H4 (cell line): ENCODE data around the gene MT1HL1. TPM values are rescaled to one million over a fixed set of nuclear protein-coding genes. Genes with fewer than 3 reads are reported as not detected.

Source experiments
- DNase-seq: peaks from one replicate; pipeline ENCODE4 v3.0.0-alpha.2; 2015; ENCODE audit warnings: low spot score
- total RNA-seq: library from RNA; depleted of rRNA; stranded (reverse); fragments of >200 nt; shearing (Covaris generic); gene quantifications from 2 replicates; pipeline ENCODE4 v1.2.3, GENCODE V29; 2014; rRNA removed

Gene MT1HL1
- not detected in 2 replicates for total RNA-seq

DNA sequence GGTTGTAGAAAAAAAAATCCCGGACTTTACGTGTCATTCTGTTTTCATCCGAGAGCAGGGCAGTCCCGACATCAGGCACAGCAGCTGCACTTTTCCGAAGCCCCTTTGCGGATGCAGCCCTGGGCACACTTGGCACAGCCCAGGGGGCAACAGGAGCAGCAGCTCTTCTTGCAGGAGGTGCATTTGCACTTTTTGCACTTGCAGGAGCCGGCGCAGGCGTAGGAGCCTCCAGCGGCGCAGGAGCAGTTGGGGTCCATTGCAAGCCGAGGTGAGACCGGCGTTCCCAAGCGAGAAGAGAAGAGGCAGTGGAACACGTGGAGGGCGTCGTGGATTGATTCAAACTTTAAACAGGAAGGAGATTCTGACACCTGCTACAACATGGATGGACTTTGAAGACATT is at the start of gene MT1HL1:
MT1HL1 (minus strand) TSS at position 326 of the 400 bp plus-strand sequence; CDS start at position 257, 69 bp downstream.
- no peak for DNase-seq

DNA sequence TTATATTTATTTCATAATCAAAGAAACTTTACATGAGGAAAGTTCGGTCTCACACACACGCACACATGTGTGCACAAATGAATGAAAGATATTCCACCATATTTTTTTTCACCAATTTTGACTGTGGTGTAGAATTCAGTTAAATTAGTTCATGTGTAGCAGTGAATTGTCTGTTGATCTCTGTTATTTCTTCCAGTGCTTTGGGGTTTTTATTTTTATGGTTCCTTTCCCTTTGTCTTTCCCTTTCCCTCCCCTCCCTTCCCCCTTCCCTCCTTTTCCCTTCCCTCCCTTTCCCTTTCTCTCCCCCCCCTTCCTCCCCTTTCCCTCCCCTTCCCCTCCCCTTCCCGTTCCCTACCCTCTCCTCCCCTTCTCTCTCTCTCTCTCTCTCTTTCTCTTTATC is 46.7 kb upstream of the MT1HL1 start:
- DNase-seq = no peak

DNA sequence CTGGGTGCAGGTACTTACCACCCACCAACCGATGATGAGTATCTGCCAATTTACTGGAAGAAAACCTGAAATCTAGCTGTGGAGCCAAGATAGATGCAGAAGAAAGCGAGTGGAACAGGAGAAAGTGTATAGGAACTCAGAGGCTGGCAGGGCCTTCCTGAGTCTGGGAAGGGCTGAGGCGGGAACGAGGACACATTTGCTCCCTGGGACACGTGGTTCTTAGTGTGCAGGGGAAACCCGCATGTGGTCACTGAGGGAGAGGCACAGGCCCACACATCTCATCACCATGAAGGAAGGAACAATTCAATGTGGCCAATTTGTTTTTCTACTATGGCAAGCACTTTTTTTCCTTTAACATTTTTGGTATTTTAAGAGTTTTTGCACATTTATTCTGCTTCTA is 45.9 kb upstream of the MT1HL1 start:
- no peak for DNase-seq

DNA sequence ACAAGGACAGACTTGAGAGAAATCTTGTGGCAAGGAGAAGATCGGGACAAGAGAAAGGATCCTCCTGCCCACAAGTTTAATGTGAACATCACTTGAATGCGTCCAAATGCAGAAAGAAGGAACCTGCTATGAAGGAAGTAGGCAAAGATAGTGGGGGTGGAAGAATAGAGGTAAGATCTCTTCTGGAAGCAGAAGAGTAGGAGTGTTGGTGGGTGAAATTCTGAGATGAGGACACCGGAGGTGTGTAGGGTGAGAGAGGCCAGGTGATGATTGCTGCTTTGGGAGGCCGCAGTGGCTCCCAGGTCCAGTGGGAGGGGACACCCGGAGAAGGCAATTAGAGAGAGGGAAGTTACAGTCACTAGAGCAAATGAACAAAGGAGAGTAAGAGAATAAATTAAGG is 44.6 kb upstream of the MT1HL1 start:
- no peak for DNase-seq

DNA sequence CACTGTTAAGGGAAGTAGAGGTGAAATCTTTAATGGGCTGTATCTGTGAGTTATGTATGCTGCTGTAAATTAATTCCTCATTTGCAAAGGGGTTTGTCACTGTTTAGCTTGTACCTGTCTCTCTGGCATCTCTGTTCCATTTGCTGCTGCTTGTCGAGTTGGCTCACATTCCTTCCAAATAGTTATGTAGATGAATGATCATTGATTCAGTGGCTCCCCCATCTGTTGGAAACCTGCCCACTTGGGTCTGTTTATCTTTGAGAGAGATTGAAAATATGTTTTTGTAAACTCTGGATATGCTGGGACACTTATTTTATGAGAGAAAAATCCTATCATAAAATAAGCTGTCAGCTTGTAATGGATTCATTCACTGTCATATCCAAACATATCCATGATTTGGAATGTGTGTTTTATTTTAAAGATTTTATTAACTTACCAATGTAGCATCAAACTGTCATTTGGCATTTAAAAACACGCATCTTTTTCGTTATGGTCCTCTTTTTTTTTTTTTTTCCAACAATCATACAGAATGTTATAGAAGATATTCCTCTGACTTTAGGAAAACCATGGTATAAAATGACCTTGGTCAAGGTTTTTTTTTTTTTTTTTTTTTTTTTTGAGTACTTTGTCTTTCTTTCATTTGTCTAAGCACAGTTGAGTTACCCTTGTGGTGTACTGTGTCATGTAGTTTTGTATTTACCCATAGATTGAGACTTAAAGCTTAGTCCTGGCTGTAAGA is 41.2 kb upstream of the MT1HL1 start:
- DNase-seq = no peak

DNA sequence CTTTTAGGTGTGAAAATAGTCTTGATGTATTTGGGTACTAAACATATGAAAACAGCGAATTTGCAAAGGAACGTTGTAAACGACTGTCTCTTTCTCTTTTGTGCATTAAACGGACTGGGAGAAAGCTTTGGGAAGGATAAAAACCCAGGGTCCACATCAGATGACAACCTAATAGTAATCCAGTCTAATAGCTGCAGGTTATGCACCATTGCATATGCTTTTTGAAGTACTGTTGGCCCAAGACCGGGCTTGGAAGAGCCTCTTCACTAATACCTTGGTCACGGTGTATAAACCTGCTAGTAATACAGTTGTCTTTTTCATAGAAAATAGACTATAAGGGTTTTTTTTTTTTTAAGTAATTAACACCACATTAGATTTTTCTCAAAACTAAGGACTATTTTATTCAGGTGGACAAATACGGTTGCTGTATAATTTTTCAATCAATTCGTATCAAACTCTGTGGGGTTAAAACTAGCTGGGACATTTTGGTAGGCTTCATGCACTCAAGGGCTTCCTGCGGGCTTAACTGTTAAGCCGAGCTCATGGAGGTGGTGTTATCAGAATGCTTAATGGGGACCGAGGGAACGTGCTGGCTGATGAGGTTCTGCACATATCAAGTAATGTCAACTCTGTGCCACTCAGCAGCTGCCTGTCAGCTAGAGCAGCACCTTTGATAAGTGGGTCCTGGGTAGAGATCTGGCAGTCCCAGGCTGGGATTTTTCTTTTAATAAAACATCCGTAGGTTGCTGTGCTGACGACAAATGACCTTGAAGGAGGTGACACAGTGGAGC is 39.8 kb upstream of the MT1HL1 start:
- DNase-seq = no peak

DNA sequence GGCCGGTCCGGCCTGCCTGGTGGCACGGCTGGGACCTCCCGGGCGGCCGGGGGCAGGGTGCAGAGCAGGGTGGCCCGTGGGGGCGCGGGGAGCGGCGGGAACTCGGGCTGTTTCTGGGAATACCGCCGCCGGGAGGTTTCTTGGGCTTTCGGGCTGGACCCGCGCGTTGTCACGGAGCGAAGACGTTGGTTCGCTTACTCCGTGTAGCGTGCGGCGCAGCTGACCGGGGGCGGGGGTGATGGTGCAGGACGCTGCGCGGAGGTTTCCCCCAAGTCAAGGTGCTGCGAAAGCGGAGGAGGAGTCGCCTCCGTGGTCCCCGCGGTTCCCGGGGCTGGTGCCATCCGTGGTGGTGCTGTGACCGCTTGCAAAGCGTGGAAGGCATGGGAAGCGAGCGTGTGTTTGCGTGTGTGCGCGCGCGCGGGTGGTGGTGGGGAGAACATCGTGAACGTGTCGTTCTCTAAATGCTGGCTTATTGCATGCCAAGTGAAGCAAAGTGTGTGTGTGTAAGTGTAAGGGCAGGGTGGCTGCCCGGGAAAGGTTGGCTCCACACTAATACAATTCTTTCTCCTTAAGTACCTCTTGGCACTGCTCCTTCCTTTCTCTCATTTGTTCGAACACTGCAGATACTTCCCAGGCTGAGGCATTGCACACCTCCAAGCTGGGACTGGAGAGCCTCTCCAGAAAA is 38.8 kb upstream of the MT1HL1 start:
- DNase-seq = no peak

DNA sequence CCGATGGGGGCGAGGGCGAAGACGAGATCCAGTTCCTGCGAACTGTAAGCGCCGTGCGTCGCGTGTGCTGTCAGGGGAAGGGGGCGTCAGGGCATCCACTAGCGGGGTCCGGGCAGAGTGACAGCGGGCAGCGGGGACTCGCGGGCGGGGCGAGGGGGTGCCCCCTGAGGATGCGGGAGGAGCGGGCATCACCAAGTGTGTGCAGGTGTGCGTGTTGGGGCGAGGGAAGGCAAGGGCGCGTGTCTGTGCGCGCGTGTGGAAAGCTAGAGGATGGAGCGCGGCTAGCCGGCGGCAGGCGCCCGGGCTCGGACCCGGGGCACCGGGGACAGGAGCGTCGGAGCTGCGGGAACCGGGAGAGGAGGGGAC is 38.3 kb upstream of the MT1HL1 start:
- no peak for DNase-seq

DNA sequence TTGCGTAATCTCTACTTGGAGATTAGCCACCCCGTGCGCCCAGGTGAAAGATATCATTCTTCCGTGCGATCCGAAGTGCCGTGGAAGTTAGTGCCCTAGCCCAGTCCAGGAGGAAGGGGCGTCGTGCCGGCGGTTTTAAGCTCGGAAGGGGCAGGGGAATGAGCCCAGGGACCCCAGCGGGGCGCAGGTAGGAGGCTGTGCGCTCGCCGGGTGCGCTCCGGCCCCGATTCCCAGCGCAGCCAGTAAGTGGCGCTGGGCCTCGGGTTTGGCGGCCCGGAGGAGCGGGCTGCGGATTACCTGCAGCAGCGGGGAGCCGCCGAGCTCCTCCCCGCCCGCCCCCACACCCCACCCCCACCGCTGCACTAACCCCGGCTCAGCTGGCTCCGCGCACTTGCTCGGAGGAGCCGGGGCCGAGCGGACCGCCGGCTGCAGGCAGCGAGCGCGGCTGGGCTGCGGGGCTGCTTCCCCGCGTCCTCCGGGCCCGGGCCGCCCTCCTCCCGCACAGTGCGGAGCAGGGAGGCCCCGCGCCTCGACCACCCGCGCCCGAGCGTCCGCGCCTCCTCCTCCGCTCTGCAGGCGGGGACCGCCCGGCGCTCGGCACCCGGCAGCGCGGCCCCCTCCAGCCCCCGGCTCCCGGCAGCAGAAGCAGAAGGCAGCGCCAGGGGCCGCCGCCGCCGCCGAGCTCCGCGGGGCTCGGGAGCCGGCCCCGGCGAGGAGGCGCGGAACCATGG is 37.7 kb upstream of the MT1HL1 start, which contains the start of gene RYR2:
RYR2 (plus strand) TSS at position 390 of the 731 bp plus-strand sequence; CDS start at position 728, 338 bp downstream.
- no peak for DNase-seq

DNA sequence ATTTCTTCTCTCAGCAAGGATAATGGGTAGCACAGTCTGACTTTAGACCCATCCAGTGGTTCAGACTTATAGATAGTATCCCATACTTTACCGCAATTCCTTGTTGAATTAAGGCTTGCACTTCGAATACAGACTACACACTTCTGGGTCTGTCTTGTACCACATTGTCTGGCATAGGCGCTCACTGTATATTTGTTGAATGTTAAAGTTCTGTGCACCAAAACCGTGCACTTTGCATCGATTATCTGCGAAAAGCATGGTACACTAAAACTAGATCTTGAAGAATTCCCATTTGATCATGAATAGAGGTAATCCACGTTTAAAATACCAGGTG is 37.2 kb upstream of the MT1HL1 start:
- no peak for DNase-seq

DNA sequence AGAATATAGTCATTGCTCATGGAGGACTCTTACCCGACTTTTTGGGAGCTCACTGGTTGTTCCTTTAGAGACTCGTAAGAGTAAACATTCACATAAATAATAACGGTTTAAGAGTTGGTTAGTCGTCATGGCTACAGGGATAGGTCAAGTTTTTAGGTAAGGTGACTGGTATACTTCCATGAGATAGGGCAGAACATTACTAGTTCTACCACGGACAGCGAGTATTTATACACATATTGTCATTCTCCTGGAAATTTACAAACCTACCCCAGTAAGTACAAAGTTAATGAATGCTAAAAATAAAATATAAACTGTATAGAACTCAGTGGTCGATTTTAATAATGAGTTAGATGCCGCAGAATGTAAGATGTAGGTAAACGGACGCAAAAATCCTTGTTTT is 36.6 kb upstream of the MT1HL1 start:
- no peak for DNase-seq

DNA sequence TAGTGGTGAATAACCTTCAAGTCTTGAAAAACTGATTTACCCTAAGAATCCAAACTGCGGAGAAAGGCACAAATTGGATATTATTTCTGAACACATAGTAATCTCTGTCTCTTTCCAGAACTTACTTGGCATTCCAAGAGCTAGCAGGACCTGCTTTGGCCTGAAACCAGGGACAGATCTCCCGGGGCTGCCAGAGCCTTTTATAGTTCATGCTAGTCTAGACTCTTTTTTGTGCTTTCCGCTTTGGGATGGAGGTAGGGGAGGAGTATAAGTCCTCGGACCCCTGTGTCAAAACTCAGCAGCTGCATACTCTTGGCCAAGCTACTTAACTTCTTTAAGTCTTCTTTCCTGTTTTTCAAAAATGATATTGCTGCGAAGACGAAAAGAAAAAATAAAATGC is 34.0 kb upstream of the MT1HL1 start:
- no peak for DNase-seq

DNA sequence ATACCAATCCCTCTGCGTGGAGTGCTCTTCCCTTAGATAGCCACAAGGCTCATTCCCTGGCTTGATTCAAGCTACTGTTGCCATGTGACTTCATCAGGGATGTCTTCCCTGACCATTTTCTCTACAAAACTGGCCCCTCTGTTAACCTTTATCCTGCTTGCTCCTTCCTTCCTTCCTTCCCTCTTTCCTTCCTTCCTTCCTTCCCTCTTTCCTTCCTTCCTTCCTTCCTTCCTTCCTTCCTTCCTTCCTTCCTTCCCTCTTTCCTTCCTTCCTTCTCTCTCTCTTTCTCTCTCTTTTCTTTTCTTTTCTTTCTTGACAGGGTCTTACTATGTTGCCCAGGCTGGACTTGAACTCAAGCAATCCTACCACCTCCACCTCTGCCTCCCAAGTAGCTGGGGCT is 31.5 kb upstream of the MT1HL1 start:
- no peak for DNase-seq

DNA sequence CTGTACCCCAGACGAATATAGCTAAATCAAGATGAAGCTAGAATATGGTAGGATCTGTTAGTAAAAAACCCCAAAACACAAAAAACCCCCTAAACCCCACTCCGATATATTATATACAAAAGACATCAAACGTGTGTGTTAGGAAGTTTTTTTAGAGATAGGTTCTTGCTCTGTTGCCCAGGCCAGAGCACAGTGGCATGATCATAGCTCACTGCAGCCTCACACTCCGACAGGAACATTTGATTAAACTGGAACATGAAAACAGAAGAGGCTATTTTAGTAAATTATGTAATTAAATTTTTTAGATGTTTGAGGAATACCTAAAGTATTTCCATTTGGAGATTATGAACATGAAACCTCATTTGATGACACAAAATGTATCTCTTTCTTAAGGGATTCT is 29.6 kb upstream of the MT1HL1 start:
- no peak for DNase-seq

DNA sequence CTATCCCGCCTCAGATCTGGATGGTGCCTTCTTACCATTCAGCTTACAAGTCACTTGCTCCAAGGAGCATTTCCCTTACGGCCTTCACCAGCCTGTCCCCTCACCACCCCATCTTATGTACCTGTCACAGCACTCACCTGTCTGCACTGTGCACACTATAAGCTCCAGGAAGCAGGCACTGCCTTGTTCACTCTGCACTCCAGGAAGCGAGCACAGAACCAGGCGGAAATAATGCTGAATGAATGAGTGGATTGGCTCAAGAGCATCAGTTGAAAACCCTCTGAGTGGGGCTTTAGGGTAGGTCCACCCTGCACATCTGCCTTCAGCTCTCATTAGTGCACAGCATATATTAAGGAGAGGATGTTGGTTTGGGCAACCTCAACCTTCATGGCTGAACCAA is 28.8 kb upstream of the MT1HL1 start:
- no peak for DNase-seq

DNA sequence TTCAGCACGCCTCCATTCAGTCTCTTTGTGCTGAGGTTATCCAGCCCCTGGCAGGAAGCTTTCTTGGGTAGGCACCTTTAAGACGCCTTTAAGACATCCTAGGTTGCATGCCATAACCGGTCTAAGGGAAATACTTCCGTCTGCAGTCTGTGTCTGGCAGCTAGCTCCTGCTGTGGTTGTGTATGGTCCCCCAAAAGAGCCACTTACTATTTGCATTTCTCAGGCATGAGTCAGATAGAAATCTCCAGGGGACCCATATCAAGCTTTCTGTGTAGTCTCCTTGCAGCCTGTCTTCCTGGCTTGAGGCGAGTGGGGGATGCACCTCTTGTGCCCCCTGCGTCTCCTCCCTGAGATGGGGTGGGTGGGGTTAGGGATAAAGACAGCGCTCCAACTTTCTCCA is 27.8 kb upstream of the MT1HL1 start:
- peak; percentile 55 for DNase-seq

DNA sequence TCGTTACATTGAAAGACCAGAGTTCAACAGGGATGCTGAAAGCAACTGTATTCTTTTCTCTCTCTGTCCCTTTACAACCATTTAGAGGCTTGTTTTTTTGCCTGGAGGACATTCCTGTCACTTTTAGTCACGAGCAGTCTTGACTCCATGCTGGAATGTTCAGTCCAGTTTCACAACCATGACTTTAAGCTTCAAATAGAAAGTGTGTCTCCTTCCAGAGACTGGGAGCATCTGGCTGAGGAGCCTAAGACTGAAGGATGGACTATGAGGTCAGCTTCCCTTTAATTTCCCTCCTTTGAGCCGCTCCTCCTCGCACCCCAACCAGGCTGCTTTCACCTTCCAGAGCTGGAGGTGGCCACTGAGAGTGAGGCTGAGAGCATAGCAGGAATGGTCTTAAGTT is 27.2 kb upstream of the MT1HL1 start:
- DNase-seq = peak; percentile 16

DNA sequence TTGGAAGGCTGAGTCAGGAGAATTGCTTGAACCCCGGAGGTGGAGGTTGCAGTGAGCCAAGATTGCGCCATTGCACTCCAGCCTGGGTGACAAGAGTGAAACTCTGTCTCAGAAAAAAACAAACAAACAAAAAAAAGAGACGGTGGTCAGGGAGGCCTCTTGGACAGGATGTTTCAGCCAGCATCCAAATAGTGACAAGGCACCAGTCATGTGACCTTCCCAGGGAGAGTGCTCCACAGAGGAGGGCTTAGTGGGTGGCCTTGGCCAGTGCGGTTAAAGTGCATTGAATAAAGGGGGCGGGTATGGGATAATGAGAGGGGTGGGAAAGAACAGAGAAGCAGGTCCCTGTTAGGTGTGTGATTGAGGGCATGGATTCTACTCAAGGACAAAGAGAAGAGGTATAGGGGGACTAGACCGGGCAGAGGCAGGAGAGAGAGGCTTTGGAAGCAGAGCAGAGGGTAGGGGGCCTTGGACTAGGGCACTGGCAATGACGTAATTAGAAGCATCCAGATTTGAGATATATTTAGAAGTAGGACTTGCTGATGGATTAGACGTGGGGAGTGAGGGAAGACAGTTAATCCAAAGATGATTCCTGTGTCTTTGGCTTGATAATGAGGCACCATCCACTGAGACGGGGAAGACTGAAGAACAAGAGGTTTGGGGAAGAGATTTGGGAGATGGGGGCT is 25.8 kb upstream of the MT1HL1 start:
- DNase-seq = no peak

DNA sequence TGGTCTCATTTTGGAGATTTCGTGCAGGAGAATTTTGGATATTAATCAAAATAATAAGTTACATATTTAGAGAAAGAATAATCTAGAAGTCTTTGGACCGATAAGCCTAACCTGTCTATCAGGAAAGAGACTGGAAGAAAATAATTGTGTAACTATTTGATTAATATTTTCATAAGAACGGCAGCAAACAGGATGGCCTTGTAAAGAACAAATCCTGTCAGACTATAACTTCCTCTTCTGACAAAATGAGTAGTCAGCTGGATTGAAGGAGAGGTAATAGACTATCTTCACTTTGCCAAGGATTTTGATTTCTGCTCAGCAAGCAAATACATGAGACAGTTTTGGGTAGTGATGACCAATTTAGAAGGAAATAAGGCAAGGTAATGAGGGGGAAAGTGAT is 25.0 kb upstream of the MT1HL1 start:
- DNase-seq = no peak

DNA sequence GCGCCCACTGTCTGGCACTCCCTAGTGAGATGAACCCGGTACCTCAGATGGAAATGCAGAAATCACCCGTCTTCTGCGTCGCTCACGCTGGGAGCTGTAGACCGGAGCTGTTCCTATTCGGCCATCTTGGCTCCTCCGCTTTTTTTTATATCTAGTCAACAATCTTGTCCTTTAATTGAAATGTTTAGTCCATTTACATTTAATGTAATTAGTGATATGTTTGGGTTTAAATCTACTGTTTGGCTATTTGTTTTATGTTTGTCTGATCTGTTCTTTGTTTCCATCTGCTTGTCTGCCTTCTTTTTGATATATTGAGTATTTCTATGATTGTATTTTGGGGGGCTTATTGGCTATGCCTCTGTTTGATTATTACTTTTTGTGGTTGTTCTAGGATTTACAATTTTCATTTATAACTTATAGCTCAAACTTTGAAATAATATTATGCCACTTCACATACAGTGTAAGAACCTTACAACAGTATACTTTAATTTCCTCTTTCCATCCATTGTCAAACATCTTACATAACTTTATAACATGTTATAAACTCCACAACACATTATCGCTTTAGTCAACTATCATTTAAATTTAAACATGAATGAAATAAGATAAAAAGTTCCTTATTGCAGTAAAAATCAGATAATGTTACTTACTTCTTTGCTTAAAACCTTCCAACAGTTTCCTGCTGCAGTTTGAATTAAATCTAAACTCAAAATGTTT is 21.3 kb upstream of the MT1HL1 start:
- no peak for DNase-seq

DNA sequence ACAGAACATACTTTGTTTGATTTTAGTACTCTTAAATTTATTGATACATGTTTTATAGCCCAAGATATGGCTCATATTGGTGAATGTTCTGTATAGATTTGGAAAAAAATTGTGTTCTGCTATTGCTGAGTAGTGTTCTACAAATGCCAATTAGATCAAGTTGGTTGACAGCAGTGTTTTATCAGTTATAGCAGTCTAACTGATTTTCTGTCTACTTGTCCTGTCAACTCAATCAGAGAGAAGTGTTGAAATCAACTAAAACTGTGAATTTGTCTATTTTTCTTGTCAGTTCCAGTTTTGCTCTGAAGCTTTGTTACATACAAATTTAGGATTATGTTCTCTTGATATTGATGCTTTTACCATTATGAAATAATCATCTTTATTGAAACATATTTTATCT is 14.7 kb upstream of the MT1HL1 start:
- DNase-seq = no peak
